GM19238 (cell line): ENCODE results near the gene SHB.

Experiments
- DNase-seq: peaks from one replicate; pipeline ENCODE4 v3.0.0; 2011; ENCODE audit warnings: low spot score; ENCODE audit not compliant: insufficient read length

Gene SHB

DNA sequence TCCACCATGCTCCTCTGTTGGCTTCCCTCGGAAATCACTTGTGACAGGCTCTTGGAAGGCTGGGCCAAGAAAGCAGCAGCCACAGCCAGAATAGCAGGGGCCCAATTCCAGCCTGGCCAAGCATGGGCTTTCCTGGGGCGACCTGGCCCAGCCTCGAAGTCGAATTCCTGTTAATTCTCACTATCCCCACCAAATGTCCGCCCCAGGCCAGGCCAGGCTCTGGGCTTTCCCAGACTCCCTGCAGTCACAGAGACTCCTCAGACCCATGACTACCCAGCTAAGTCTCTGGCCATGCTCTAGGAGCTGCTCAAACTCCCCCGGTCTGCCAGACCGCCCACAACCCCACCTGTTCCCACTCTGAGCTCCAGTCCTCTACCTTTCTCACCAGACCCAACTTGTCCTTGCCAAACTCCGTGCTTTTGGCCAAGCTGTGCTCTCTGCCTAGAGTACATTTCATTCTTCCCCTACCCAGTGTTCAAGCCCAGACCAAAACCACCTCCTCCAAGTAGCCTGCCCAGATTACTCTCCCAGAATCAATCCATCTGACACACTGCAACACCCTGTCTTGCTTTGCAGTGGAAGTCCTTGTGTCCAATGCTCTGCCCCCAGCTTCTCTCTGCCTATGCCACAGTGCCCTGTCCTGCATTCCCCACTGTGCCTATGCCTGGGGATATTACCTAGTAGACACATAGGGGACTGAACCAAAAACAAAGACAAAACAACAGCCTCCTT lies 26.2 kb downstream of the SHB start:
- DNase-seq: no peak

DNA sequence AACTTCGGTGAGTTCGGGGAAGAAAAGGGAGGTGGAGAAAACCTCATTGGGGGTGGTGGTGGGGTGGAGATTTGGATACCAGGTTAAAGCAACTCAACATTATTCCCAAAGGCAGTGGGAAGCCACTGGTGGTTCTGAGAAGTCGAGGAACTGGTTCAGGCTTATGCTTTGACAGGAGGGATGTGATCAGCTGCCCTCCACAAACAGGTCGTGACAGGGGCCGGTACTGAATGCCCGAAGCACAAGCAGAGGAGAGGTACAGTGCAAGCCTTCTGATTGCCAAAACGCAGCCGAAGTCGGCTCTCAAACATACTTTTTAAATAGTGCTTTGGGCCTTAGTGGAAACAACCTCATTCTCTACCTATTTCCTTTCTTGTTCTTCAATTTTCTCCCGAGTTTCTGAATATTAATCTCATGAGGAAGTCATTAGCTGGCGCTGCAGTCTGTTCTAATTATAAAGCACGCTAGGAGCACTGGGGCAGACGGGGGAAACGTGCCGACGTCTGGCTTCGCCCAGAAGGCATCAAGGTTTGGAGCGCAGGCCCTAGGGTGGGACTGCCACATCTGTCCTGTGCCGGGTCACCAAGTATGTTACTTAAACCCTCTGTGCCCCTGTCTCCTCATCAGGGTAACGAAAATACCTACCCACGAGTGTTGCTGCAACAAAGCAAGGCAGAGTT lies 27.3 kb downstream of the SHB start:
- DNase-seq: no peak

DNA sequence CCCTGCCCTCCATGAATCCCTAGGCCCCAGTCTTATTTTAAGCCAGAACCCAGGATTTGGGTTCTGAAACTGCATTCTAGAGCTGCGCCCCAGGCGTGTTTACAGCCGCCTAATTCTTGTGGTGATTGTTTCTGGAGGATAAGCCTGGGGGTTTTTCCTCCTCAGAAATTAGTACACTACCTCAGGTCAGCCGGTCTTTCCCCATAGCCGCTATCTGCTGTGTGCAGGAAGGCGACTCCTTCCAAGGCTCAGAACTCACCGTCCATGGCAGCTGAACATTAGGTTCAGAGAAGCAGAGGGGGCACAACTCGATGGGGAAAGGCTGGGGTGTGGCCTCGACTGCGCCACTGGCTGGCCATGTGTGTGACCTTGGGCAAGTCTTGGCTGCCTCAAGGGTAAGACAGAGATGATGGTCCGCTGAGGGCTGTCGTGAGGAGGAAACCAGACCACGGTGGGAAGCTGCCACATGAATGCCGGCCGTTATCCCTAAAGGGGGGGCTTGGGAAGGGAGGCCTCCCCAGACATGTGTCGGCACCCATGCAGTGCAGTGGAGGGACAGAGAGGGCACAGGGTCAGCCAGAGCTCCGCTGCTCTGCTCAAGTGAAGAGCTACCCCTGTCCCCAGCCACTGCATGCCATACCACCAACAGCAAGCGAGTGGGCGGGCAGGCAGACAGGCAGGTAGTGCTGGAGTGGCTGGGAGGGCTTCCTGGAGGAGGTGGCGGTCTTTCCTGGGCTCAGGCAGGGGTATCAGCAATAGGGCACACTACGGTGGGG lies 28.9 kb downstream of the SHB start:
- DNase-seq: no peak

DNA sequence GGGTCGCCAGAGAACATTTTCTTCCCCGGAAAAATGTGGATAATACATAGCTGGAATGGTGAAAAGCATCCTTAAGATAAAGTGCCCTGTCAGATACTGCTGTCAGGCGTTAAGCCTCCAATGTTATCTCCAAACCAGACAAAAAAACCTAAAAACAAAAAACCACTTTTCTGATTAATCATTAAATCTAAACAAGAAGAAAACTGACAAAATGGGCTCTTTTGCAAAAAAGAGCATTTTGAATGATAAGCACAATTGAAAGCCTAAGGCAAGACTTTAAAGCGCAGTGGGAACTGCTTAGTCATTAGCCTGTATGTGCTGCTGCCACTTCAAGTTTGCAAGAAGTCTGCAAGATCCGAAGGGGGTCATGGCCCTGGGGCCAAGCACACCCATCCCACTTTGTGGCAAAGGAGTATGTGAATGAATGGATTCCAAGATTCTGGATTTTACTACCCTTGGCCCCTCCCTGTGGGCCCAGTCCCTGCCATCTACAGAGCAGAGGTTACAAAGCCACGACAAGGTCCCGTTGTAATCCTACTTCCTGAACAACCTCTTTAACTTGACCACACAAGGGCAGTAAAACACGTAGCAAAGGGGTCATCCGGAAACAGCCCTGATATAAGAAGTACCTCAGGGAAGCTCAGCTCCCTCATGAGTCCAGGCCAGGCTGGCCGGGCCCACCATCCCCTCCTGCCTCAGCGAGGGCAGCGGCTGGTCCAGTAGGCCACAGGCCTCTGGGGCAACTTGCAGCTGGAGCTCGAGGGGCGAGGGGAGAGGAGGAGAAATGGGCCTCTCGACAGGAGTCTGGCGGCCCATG lies 29.7 kb downstream of the SHB start:
- no peak for DNase-seq

DNA sequence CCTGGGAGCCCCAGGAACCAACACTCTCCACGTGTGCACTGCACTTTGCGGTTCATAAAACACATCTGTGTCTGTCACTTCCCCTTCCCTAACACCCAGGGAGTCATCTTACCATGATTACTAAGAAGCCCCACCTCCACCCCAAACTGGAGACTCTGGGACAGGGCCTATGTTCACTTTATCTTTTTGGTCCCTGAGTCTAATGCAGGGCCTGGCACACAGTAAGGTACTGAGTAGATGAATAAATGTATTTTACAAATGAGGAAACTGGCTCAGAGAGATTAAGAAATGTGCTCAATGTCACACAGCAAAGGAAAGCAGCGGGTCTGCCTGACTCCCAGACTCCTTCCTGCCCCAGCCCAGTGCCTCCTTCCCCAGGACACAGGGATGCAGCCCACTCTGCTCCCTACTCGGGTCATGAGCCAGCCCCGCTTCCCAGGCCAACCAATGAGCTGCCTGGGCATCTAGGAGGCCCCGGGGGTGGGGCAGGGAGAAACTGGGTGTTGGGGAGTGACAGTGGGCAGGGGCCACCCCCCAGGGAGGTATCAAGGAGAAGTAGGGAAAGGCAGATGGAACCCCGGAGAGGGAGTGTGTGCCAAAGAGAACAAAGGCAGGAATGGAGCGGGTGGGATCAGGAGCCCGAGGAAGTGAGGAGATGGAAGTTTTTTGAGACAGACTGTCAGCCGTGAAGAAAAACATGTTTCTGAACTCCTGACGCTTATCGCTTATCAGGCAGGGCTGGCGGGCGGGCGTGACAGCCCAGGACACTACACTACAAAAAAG lies 30.5 kb downstream of the SHB start:
- no peak for DNase-seq

DNA sequence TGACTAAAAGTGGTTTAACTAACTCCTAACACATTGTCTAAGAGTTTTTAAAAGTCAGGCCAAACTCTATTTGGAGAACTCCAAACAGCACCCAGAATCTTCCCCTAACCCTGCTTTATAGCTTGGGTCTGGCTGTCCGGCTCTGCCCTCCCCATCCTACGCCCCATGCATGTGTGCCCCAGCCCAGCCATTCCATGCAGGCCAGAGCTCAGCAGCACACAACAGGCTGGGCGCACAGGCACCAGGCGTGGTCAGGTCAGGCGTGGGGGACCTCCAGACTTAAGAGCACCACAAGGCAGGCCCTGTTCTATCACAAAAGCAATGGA lies 31.1 kb downstream of the SHB start:
- DNase-seq: no peak

DNA sequence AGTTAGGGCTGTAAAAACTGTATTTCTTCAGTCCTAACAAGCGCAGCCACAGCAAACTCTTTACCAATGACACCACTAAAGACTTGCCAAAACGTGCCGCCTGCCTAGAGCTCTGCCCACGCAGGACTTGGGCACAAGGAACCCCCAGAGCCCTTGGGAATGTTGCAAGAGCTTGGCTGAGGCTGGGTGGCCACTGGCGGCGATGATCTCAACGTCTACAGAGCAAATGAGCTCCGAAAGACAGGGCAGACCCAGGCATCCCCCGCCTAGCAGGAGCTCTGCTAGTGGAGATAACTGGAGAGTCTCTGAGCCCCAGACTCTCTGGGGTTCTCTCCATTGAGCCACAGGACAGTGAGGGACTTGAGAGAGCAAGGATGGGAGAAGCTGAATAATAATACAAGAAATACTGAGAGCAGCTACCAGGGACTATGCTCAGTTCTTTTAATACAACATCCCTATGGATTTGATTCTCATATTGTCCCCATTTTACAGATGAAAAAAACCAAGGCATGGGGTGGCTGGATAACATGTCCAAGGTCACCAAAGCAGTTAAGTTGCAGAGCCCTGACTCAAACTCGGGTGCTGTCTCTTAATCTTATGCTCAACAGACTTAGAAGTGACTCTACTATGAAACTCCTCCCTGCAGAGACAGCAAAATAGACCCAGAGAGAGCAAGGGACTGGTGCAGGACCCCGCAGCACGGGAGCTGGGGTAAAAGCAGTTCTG lies 32.5 kb downstream of the SHB start:
- no peak for DNase-seq

DNA sequence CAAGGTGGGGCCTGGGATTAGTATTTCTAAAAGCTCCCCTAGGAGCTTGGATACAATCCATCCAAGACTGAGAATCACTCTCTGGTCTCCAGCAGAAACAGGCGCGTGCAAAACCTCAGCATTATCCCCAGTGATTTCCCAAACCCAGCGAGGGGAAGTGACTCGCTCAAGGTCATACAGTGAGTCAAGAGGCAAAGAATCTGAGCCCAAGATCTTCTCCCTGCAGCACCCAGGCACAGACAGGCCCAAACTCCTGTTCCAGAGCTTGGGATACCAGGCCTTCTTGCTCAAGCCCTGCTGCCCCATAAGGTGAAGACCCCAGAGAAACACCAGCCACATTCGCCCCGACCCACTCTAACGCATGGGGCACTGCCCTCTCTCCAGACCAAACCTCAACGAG lies 33.2 kb downstream of the SHB start:
- no peak for DNase-seq

DNA sequence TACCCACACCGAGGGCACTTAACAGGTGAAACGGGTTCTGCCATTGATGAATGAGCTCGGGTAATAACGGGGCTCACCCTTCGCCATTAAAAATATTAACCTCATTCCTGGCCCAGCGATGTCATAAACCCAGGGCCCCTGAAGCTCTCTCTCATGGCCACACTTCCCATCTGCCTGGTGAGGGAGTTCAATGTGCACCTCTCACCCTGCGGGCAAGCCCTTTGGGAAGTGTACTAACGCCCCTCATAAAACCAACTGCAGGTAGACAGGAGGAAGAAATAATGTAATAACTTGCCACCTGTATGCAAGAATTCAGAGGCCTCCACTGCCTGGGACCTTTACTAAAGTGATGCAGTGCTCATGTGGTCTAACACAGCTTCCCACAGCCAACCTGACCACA lies 35.1 kb downstream of the SHB start:
- DNase-seq: no peak

DNA sequence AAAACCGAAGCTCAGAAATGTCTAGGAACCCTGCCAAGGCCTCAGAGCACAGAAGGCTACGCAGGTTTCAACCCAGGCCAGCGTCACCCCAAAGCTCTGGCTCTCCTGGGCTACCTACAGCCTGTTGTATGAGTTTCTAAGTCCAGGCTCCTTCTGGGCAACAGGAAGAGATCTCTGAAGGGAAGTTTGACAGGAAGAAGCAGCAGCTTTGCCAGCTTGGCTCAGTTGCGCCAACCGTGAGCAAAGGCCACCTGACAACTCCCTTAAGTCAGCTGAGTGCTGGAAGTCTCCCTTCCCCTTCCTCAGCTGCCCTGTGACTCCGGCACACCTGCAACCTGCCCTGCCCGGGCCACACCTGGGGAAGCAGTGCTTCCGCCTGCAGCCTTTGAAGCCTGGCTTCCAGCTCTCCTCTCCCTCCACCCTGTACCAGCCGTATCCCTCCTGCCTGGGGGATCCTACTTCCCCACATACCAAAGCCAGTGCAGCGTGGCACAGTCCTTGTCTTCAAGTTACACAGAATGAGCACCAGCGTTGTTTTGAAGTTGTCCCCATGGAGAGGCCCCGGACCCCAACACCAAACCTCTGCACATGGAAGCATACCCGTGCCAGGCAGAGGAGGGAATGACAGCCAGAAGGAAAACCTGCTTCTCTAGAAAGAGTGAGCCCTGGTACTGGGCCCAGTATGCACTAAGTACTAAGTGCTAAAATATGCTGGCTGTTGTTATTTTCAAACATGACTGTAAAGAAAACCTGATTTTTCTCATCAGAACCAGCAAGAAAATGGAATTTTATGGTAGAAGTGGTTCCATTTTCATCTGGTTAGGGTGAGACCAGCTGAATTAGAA lies 36.5 kb downstream of the SHB start:
- DNase-seq: no peak

DNA sequence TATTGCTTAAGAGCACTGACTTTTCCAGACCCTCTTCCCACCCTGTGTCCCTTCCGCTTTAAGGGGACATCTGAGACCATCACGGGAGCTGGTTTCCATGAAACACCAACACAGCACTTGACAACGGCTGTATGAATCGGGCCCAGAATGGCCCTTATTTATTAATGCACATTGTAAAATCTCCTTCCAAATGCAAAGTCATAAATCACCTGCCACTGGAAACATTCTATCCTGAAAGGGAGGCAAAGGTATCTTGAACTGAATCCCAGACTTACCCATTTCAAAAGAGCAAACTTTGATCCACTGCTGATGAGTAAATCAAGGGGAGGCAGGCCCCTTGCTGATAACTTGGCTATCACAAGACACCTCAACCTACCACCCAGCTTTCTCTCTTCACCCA lies 37.4 kb downstream of the SHB start:
- no peak for DNase-seq

DNA sequence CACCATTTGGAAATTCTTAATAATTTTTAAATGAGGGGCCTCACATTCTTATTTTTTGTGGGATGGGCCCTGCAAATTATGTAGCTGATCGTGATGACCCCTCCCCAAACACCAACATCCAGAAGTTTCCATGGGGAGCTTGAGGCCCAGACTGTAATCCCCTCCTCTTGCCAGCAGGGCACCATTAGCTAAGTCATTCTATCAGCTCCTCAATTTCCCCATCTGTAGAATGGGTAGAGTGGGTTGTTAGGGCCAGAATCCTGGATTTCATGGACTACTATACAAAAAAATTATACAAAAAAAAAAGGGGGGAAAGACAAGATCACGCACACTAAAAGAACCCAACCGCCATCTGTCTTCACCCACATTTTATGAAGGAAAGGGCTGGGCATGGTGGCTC lies 38.4 kb downstream of the SHB start:
- DNase-seq: no peak

DNA sequence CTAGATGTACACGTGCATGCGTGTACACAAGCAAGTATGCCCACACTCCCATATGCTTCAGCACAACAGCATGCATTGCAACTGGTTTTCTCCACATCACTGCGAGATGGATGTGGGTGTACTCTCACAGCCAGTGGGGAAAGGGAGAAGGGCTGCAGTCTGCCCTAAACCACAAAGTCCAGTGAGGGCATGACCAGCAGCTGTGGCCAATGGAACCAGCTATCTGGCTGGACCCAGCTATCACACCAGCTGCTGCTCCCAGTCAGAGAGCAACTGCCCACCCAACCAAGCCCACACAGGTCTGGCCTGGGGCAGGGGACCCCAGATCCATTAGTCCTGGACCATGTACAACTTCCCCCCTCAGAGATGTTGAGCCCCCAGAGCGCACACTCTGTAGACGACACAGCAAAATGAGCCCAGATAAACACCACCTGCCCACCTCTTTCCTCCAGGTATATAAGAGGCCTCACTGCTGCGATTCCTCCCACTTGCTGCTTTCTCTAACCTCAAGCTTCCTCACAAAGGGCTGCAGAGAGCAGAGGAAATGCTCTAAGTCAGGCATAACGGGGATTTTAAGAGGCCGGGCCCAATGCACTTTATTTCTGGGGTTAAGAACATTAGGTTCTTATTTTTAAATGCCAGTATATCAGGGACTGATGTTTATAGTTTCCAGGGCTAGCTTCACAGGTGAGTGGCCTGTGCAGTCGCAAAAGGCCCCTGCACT lies 39.0 kb downstream of the SHB start:
- DNase-seq: no peak

DNA sequence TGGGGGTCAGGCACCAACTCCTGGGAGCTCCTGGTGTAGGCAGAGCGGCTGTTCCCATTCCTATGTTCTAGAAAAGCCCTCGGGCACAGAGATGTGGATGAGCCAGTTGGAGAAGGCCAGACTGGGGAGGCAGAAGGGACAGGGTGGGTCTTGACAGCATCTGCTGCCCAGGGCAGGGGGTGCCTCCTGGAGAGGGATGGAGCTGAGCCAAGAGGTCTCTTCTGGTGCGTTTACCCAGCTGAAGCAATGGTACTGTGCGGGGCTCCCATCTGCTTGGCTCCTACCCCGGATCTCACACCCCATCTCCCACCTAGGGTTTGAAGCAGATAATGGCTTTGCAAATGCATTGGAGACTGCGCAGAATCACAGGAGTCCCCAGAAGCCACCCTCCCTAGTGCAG lies 41.3 kb downstream of the SHB start:
- no peak for DNase-seq

DNA sequence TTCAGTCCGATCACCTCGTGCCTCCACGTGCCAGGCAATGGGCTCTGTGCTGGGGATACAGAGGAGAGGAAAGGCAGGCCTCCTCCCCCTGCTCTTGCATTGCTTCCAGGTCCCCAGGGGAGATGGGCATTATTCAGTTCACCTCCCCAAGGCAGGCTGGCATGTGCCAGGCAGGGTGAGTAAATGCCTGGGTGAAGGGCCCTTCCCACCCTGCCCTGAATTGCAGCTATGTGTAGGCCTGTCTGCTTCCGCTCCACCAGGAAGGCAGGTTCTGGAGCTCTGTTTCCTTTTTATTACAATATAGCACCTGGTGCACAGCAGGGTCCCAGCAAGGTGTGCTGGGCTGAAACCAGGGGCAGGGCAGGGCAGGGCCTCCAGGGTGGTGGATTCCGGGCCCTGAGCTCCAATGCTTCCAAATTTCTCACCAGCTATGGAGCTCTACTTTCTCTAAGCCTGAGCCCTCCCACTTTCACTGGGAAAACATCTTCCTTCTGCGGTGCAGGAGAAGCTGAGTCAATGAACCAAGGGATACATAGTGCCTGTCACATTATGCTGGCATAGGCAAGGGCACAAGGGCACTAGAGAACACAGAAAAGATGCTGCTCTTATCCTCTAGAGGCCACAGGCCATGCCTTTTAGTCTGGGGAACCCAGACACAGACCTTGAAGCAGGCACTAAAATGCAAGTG lies 42.0 kb downstream of the SHB start:
- DNase-seq: no peak

DNA sequence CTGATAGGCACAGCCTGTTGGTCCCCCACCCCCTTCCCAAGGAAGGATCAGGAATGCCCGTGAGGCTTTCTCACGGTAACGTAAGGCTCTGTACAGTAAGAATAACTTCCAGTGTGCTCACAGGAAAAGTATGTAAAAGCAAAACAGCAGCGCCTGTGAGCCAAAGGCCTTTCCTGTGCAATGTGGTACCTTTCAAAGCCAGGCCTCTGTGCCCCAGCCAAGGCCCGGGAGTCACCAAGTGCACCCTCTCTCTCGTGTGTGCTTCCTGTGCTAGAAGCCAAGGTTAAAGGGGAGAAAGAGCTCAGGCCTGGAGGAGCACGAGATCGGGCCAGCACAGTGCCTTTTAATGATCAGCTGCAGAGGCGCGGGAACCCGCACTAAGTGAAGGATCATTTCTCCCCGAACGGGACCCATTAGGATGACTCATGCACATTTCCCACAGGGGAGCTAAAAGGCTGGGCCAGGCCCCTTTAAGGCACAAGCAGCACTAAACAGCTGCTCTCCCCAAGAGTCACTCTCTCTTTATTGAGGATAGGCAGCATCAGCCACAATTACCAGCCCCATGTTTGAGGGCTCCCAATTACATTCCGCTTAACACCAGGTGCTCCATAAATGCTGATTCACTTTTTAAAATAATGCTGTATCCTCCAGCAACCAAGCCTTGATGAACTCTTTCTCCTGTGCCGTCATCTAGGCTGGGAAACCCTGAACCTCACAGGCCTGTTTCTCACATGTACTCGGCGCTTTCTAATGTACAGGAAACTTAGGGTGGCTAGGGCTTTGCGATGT lies 42.8 kb downstream of the SHB start:
- no peak for DNase-seq

DNA sequence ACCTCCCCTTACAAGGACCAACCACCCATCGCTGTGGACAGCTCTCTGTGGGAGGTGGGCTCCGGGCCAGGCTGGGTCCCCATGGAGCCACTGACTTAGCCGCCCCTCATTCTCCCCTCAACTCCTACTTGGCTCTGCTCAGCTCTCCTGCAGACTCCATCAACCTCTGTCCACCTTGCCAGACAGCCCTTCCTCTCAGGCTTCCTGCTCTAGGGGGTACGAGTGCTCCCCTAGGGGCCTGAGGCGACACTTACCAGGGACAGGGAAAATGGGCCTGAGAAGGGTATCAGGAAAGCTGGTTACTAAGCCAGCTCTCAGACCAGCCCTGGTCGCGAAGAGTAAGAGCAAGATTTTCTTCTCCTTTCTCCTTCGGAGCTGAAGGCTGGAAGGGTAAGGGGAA lies 43.9 kb downstream of the SHB start:
- DNase-seq: no peak
